Fibroblast of gingiva (primary cell): Measurements from ENCODE around the gene PEAK1.

Experiments used
- DNase-seq: peaks from one replicate; pipeline ENCODE4 v3.0.0-alpha.2; 2011; ENCODE audit warnings: low read depth

PEAK1 gene

DNA sequence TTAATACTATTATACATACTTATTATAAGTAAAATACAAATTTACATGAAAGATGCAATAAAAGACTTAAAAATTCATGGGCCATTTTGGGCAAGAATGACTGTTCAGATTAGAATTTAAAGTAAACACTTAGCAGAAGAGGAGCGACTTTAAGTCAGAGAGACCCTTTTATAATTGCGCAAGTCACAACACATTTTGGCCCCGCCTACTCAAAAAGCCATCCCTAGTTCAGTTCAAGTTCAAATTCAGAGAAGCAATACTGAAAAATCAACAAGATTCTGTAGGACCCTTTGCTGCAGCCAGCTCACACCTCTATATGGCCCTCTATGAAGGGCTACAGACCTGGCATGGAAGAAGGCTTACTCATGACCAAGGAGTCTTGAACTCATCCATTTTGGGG, 64.6 kb downstream of the PEAK1 start:
- DNase-seq: no peak

DNA sequence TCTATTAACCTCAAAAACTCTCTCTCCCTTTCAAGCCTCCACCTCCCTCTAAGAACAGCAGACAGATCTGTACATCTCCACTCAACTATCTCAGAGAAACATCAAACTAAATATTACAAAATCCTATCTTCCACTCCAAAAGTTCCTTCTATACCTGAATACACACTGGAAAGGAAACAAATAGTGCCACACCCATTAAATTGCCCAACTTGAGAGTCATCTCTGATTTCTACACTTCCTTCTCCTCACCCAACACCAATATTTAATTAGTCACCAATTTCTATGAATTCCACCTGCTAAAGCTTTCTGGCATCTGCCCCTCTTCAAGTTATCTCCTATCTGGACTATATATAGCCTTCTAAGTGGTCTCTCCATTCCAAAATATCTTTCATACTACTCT, 65.8 kb downstream of the PEAK1 start:
- DNase-seq: no peak

DNA sequence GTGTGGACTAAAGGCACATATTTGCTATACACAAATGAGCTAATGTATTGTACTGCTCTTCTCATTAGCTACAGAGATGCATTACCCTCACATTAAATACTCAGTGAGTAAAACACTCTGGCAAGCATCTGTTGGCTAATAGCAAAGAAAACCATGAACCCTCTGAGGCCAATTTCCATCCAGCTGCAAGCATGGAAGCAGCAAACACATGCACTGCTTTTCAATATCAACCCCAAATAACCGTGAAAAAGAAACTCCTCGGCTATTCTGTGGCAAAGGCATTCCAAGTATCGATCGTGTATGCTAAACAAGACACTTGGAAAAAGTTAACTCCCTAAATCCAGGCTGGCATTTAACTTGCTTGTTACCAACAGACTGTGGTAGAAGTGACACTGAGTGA, 67.0 kb downstream of the PEAK1 start:
- DNase-seq: no peak

DNA sequence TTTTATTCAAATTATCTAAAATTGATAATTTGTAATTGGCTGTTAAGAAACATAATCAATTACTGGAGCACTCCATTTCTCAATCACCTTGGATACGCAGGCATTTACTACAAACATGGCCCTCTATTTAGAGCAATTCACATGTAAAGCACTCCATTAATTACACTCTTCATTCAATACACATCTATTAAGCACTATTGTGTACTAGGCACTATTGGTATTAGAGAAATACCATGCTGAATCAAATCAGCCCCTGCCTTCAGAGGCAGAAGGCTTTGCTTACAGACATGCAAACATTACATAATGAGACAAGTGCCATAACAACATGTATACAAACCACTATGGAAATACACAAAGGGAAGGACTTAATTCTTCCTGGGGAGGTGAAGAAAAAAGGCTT, 69.1 kb downstream of the PEAK1 start:
- DNase-seq: no peak

DNA sequence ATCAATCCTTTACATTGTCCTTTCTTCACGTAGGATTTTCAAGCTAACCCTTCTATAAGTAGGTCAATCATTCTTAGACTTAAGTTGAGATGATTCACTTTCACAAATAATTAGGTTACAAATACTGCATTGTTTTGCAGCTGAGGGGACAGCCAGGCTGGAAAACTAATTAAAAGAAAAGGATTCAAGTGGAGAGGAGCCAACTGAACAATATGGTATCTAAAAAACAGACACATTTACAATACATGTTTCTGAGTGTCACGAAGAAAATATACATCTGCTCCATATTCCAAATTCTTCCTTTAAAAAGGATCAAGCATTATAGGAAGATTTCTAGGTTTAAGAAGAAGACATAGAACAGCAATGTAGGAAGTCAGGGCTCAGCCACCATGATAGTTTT, 70.2 kb downstream of the PEAK1 start:
- DNase-seq: no peak

DNA sequence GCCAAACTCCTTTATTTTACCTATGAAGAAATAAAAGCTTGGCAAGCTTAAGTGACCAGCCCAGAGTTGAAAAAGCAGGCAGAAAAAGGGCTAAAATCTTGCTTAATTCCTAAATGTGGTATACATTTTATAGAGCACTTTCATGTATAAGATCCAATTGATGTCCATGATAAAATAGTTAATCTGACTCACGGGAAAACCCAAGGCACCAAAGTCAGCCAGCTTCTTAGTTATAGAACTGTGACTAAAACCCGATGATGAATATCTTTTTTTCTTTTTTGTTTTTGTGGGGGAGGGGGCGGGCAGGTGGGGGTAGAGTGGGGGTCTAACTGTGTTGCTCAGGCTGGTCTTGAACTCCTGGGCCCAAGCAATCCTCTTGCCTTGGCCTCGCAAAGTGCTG, 71.4 kb downstream of the PEAK1 start:
- DNase-seq: no peak

DNA sequence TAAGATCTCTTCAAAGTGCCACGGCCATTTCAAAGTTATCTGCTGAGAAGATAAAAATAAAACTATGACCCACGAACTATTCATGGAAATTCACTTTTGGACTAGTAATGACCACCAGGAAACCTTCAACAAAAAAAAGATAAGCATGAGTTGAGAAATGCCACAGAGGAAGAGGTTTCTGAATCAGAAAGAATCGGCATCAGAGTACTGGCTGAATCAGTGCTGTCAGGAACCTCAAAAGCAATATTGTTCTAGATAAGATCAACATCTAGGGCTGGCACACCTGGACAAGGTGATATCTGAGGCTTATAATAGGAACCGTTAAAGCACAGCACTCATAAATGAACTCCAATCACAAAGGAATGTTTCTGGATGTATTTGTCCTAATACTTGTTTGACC, 72.7 kb downstream of the PEAK1 start:
- DNase-seq: no peak

DNA sequence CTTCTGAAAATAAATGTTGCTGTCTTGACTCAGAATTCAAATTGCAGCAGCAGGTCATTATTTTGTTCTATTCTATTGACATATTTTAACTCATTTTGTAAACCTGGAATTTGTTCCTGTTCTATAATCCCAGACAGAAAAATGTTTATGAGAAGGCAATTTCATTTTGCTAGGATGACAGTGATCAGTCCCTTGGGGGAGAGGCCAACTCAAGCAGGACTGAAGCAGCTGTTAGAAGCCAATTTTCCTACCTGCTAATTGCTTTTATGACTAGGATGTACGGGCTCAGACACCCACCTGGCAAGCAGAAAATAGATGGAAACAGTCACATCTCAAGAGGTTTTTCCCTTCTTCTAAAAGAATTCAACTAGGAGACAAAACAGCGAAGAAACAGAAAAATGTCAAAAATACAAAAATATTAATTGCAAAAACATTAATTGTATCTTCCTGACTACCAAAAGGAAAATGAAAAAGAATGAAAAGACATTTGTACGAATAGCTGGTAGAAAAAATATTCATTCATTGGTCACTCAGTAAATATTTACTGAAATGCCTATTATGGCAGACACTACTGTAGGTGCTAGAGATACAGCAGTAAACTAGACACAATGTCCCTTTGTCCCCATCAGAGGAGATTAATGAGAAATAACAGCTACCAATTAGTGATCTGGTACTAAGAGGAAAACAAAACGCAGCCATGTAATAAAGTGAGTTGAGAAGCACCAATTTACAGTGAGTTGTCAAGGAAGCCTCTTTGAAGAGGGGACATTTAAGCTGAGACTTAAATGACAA, 73.5 kb downstream of the PEAK1 start:
- no peak for DNase-seq

DNA sequence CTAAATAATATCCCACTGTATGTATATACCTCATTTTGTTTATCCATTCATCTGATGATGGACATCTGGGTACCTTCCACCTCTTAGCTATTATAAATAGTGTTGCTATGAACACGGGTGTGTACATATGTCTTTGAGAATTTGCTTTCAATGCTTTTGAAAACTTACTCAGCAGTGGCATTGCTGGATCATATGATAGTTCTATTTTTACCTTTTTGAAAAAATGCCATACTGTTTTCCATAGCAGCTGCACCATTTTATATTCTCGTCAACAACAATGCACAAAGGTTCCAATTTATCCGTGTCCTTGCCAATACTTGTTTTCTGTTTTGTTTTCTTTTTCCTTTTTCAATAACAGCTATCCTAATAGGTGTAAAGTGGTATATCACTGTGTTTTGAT, 77.1 kb downstream of the PEAK1 start:
- DNase-seq: no peak

DNA sequence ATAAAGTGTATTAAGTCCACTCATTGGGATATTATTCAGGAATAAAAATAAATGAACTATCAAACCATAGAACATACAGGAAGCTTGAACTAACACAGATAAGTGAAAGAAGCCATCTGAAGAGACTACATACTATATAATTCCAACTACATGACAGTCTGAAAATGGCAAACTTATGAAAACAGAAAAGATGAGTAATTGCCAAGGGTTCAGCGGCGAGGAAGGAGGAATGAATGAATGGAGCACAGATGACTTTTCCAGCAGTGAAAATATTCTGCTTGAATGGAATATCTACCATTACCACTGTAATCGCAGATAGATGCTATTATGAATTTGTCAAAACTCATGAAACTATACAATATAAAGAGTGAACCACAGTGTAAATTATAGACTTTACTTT, 79.7 kb downstream of the PEAK1 start:
- DNase-seq: no peak

DNA sequence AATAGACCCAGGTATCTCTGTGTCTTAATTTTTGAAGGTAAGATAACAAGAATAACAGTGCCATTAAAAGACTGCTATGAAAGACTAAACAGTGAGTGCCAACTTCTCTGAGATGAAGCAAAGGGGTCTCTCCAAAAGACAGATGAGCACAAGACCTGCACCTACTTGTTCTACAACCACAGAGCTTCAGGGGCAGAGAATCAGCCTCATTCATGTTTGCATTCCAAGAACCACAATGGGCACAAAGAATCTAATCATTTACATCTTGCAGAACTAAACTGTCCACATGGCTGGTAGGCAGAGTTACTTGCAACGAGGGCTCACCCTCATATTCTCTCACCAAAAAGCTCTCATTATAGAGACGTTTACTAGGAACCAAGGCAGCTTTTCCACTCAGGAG, 83.9 kb downstream of the PEAK1 start:
- no peak for DNase-seq

DNA sequence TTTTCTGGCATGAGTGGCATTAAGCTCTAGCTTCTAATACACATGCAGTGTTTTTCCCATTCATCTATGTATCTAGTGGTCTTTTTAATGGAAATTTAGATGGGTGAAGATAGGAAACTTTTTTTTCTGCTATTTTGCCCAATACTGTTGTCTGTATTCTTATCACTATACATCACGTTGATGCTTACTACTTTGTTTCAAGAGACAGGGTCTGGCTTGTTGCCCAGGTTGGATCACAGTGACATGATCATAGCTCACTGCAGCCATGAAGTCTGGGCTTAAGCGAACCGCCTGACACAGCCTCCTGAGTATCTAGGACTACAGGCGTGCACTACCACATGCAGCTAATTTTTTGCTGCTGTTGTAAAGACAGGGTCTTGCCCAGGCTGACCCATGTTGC, 84.6 kb downstream of the PEAK1 start:
- DNase-seq: no peak

DNA sequence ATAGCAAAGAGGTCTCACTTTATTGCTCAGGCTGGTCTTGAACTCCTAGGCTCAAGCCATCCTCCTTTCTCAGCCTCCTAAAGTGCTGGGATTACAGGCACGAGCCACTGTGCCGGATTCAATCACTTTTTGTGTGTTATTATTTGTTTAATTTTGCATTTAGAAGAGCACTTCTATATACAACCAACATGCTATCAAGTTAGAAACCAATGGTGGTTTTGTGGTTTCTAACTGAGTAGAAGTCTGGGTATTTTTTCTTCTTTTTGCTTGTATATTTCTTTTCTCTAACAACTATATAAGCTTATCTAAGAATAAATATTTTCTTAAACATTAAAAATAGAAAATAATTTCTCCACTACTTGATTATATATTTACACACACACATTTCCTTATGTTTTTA, 86.7 kb downstream of the PEAK1 start:
- DNase-seq: no peak

DNA sequence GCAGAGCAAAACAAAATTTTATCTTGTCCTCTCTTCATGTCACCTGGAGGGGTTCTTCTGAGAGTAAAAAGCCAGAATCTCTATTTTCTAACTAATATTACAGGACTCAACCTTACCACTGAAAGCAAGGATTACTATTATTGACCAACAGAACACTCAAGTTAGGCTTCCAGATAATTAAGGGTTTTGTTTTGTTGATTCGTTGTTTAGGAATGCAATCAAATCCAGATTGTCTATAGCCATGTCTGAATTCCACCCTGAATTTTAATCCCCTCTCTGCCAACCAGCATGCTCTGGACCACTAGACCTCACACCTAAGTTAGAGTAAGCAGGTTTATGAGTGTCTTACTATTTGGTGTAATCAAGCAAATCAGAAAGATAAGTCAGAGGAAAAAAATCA, 90.7 kb downstream of the PEAK1 start:
- peak; percentile 12 for DNase-seq

DNA sequence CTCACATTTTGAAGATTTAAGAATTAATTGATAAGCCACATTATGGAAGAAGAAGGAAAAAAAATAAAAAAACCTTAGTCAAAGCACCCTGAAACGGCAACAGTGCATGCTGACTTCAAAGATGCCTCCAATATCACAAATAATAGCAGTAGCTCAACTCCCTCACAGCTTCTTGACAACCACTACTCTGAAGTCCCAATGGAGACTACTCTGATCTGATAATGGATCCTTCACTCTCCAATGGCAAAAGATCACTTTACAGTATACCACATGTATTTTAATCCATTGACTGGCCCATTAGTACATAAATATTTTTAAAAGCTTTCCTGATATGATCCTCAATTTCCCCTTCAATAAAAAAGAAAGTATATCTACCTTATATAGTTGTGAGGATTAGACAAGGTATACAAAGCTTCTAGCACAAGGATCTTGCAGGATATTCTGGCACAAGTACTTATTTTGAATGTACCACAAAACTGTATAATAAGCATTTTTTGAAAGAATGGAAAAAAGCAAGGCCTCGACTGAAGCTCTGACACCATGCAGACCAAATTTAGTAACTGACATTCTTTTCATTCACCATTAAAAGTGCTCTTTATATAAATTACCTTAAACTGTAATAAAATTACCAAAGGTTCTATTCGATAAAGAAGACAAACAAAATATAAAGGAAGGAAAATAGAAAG, 91.9 kb downstream of the PEAK1 start:
- no peak for DNase-seq

DNA sequence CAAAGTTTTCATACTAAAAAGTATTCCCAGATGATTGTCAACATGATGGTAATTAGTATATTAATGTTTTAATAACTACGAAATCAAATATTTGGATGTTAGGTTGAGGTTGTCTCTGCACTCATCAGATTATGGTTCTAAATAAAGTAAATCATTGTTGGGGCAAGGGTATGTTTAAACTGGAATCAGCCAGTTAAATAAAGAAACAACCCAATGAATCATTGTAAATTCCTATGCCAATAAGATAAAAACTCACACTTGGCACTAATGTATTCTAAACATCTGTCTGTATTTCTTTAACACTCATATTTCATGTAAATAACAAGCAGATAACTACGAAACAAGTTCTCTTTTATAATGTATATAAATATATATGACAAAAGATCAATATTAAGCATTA, 92.7 kb downstream of the PEAK1 start:
- DNase-seq: no peak

DNA sequence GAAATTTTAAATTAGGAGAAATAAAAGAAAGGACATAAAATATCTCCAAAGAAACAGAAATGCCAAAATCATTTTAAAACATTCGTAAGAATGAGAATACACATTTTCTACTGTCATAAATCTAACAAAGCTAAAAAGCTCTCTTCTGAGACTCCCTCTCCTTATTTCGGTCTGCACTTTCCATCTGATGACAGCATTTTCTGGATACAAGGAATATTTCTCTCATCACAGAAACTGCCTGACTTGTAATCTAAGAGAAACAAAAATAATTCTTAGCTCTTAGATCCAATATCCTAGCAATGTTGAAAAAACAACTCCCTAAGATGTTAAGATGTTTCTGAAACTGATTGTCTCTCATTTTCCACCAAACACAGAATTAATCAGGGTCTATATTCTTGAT, 93.5 kb downstream of the PEAK1 start:
- DNase-seq: no peak

DNA sequence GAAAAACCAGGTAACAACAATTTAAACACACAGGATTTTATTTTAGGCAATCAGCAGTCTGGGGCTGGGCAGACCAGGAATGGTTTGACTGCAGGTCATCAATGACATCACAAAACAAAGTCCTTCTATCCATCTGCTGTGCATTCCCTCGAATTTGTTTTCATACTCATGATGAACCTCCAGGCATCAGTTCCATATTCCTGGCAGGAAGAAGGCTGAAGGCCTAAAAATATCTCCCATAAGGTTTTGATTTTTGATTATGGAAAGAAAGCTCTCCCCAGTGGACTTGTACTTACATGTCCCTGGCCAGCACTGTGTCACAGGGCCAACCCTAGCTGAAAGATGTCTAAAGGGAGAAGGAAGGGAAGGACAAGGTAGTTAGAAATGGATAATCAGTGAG, 107.4 kb downstream of the PEAK1 start:
- peak; percentile 83 for DNase-seq

DNA sequence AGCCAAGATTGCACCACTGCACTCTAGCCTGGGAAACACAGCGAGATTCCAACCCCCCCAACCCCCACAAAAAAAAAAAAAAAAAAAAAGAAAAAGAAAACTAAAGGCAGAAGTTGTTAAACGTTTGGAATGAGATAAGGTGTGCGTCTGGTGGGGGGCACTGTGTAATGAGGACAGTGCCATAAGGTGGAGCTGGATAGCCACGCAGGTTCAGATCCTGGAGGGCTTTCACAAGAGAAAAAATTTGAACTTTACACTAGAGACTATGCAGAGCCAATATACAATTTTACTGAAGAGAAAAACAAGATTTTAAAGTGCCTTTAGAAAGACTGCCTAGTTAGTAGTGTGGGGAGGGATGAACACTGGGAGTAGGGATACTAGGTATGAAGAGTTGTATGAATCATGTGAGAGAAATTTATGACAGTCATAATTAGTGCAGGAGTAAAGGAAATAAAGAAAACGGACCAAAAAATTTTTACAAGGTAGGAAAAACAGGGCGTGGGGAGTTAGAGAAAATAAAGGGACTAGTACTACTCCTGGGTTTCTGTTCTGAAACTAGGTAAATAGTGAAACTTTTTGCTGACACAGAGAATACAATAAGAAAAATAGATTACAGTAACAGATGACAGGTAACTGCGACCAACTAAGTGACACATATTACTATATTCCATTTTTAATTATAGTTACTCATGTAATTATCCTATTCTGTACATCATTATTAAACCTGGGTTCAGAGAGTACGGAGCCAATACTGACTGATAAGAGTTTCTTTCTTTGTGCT, 108.1 kb downstream of the PEAK1 start:
- DNase-seq: no peak

DNA sequence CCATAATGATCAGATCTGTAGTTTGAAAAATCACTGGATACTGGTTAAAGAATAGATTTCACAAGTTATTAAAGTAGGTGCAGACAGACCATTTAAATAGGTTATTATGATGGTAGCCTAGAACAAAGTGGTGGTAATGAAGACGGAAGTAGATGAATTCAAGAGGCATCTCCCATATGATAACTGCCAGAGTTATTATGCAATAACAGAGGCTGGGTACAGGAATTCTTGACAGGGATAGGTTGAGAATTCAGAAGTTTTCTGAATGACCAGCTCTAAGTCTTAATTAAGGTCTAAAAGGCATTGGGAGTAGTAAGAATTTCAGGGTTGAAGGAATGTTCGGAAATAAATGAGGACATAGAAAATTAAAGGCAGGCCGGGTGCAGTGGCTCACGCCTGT, 108.9 kb downstream of the PEAK1 start:
- DNase-seq: no peak

DNA sequence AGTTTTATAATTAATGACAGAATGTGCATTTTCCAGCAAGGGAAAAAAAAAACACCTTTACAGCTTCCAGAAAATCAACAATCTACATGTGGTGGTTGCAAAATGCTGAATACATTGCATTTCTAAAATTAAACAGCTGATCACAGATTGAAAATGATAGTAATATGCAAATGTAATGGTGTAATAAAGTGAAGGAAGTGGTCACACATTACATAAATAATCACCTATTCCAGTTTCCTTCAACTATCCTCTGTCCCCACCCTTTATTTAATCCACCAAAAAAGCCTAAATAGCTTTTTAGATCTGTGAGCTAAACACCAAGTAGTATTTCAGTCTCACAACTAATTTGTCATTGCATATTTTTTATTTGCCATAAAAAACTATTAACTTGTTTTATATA, 110.5 kb downstream of the PEAK1 start:
- no peak for DNase-seq

DNA sequence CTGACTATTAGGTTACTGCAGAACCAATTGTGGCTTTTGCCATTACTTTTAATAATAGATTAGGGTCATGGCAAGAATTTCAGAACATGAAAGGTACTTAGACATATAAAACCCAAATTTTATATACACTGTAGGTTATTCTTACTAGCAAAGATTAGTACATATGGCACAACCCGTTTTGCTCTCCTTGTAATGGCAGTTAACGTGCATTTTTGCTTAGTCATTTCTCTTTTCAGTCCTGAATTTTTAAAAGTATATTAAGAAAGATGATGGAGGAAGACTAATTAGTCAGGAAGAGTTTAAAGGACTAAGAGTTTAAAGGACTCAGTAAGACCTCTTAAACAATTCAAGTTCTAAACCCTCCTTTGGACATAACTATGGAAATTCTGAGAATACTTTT, 114.0 kb downstream of the PEAK1 start:
- no peak for DNase-seq

DNA sequence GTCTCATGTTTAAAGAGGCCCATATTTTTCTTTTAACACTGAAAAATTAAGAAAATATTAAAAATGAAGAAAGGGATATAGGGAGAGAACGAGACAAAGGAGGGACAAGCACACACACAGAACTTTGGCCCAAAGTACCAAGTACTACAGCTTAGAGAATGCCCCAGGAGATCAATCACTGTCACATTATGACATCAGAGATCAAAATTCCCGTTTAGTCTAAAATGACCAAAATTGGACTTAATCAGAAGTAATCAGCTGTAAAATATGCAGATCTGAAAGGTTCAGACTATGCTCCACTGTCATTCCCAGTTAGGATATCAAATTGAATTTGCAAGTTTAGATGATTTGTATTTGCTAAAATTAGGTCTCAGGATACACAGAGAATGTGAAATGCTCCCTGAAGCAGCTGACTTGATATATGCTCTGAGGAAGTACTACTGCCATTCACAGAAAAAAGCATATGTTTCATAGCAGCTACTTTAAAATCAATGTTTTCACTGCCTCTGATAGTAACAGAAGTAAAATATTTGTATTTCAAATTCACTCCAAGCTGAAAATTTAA, 123.0 kb downstream of the PEAK1 start:
- DNase-seq: no peak
